Measurements from ENCODE around the gene TMEM126B. TPM values are rescaled to one million over a fixed set of nuclear protein-coding genes. Genes with fewer than 3 reads are reported as not detected.
"Not testable (repeated sequence)": the region's sequence is repeated elsewhere in the genome, so short reads cannot be mapped to it uniquely, and the experiment has no call there.

The TMEM126B gene
- total RNA-seq, 1 donor from 2014 or later, result 35.5 TPM

- no peak for DNase-seq
- Mint-ChIP-seq H3K36me3 (ENCODE audit: low read depth) (no peaks in the 10 kb centered on the region), H3K4me3 (no peak overlapping the region), H3K9me3 (no peaks in the 10 kb centered on the region), H3K27me3 (no peaks in the 10 kb centered on the region), H3K27ac (no peak overlapping the region), H3K4me1 (no peaks in the 10 kb centered on the region)
- TF ChIP-seq, protein P1, sequence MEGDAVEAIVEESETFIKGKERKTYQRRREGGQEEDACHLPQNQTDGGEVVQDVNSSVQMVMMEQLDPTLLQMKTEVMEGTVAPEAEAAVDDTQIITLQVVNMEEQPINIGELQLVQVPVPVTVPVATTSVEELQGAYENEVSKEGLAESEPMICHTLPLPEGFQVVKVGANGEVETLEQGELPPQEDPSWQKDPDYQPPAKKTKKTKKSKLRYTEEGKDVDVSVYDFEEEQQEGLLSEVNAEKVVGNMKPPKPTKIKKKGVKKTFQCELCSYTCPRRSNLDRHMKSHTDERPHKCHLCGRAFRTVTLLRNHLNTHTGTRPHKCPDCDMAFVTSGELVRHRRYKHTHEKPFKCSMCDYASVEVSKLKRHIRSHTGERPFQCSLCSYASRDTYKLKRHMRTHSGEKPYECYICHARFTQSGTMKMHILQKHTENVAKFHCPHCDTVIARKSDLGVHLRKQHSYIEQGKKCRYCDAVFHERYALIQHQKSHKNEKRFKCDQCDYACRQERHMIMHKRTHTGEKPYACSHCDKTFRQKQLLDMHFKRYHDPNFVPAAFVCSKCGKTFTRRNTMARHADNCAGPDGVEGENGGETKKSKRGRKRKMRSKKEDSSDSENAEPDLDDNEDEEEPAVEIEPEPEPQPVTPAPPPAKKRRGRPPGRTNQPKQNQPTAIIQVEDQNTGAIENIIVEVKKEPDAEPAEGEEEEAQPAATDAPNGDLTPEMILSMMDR (IDR thresholded peaks at IDR 0.05), result peak; percentile 35
- ATAC-seq (ENCODE audit: low read depth), result no peak
- POLR2A ChIA-PET, result interaction anchor here (0.6 kb wide), 1 partner anchor 686 kb away, joined by 3 read pairs; no protein-coding TSS in a partner anchor
- CTCF ChIA-PET, result interaction anchor here (0.9 to 2.7 kb wide), 3 partner anchors 259 to 1037 kb away, joined by 3 to 7 read pairs (median 5); partner anchors contain the start of gene CCDC83
- intact Hi-C loops (cut with micrococcal nuclease), result loop anchor here (1.0 to 10.0 kb wide), 11 partner anchors 33 to 1829 kb away; partner anchors contain the start of genes CCDC83 and TMEM126B
These were observed 33.0 kb upstream of the TMEM126B start for GRCh38 chr11:85595285-85595884.

DNA sequence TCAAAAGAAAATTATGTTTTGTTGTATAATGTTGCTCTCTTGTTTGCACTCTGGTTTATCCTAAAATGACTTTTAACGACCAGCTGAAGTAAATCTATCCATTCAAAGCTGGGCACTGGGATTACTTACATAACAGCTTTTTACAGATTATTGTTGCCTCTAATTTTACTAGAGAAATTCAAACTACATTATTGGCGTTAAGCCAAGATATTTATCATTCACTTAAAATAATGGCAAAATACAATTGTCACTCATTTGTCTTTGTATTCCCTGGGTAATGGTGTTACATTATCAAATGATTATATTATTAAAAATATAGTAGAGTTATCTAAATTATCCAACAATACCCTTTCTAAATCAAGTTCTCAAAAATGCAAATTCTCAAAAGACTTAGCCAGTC, 31.5 kb upstream of the TMEM126B start:
- DNase-seq (no peak), ATAC-seq (ENCODE audit: low read depth) (no peak)
- Mint-ChIP-seq H3K4me3 (no peak overlapping the region), H3K27me3 (no peaks in the 10 kb centered on the region), H3K9me3 (no peaks in the 10 kb centered on the region), H3K27ac (no peak overlapping the region), H3K36me3 (ENCODE audit: low read depth) (no peaks in the 10 kb centered on the region), H3K4me1 (no peaks in the 10 kb centered on the region)
- ChIA-PET POLR2A (no interaction called here), CTCF (interaction anchor here (2.7 kb wide), 1 partner anchor 258 kb away, joined by 7 read pairs; the partner anchor contains the start of gene CCDC83)
- TF ChIP-seq, protein P1 (IDR thresholded peaks at IDR 0.05), result no peak
- intact Hi-C loops (cut with micrococcal nuclease), result loop anchor here (5.0 to 10.0 kb wide), 3 partner anchors 860 to 1828 kb away; no protein-coding TSS in a partner anchor

- ATAC-seq (ENCODE audit: low read depth), result no peak
- Mint-ChIP-seq H3K36me3 (ENCODE audit: low read depth) (no peaks in the 10 kb centered on the region), H3K4me1 (no peaks in the 10 kb centered on the region), H3K4me3 (no peak overlapping the region), H3K27ac (no peak overlapping the region), H3K27me3 (no peaks in the 10 kb centered on the region), H3K9me3 (no peaks in the 10 kb centered on the region)
- intact Hi-C loops (cut with micrococcal nuclease), result loop anchor here (5.0 to 10.0 kb wide), 3 partner anchors 858 to 1826 kb away; no protein-coding TSS in a partner anchor
- TF ChIP-seq, protein P1 (IDR thresholded peaks at IDR 0.05), result no peak
- CTCF ChIA-PET, result no interaction called here
- no peak for DNase-seq
- POLR2A ChIA-PET, result no interaction called here
These were observed 29.3 kb upstream of the TMEM126B start for GRCh38 chr11:85599083-85599482.

- H3K36me3 Mint-ChIP-seq (ENCODE audit: low read depth), result no peaks in the 10 kb centered on the region
- ChIA-PET POLR2A (no interaction called here), CTCF (no interaction called here)
- H3K27ac Mint-ChIP-seq, result no peak overlapping the region
- H3K27me3 Mint-ChIP-seq, result no peaks in the 10 kb centered on the region
- DNase-seq (no peak), ATAC-seq (ENCODE audit: low read depth) (no peak)
- TF ChIP-seq, protein P1 (IDR thresholded peaks at IDR 0.05), result no peak
- no peaks in the 10 kb centered on the region for H3K4me1 Mint-ChIP-seq
- H3K9me3 Mint-ChIP-seq, result peaks cover 6% of the 10 kb centered on the region
- no peak overlapping the region for H3K4me3 Mint-ChIP-seq
- intact Hi-C loops (cut with micrococcal nuclease), result no loop called here
These were observed 25.7 kb upstream of the TMEM126B start for GRCh38 chr11:85602526-85603213.

DNA sequence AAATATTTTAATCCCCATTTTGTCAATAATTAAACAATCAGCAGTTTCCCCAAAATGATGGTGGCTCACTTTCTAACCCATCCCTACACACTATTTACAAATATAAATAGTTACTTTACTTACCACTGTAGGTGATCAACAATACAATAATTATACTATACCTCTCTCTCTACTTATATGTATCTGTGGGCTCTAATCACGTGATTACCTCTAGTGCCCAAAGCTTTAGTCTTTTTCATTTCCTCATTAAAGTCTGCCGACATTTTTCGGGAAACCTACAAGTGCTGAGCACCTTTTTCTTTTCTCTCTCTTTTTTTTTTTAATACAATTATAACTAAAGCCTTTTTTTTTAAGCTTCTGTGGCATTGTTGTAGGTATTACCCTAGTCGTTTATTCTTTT, 25.2 kb upstream of the TMEM126B start:
- Mint-ChIP-seq H3K27ac (no peak overlapping the region), H3K36me3 (ENCODE audit: low read depth) (no peaks in the 10 kb centered on the region), H3K9me3 (peaks cover 6% of the 10 kb centered on the region), H3K4me1 (no peaks in the 10 kb centered on the region), H3K4me3 (no peak overlapping the region), H3K27me3 (no peaks in the 10 kb centered on the region)
- TF ChIP-seq, protein P1 (IDR thresholded peaks at IDR 0.05), result no peak
- intact Hi-C loops (cut with micrococcal nuclease), result no loop called here
- DNase-seq (no peak), ATAC-seq (ENCODE audit: low read depth) (no peak)
- CTCF ChIA-PET, result no interaction called here
- POLR2A ChIA-PET, result no interaction called here

DNA sequence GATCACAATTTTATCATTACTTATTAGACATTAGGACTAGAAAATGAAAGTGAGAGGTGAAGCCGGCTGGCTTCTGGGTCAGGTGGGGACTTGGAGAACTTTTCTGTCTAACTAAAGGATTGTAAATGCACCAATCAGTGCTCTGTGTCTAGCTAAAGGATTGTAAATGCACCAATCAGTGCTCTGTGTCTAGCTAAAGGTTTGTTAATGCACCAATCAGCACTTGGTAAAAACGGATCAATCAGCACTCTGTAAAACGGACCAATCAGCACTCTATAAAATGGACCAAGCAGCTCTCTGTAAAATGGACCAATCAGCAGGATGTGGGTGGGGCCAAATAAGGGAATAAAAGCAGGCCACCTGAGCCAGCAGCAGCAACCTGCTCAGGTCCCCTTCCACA, 22.2 kb upstream of the TMEM126B start:
- H3K4me3 Mint-ChIP-seq; H3K36me3 Mint-ChIP-seq (ENCODE audit: low read depth); H3K27ac Mint-ChIP-seq; H3K4me1 Mint-ChIP-seq; DNase-seq; ATAC-seq (ENCODE audit: low read depth); CTCF ChIA-PET; H3K27me3 Mint-ChIP-seq; intact Hi-C loops (cut with micrococcal nuclease); H3K9me3 Mint-ChIP-seq; POLR2A ChIA-PET: not testable (repeated sequence)

DNA sequence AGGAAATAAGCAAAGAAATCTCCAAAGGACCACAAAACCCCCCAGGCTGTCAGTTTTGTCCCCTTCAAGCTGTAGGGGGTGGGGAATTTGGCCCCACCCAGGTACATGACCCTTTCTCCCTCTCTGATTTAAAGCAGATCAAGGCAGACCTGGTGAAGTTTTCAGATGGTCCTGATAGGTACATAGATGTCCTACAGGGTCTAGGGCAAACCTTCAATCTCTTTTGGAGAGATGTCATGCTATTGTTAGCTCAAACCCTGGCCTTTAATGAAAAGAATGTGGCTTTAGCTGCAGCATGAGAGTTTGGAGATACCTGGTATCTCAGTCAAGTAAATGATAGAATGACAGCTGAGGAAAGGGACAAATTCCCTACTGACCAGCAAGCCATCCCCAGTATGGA, 19.8 kb upstream of the TMEM126B start:
- POLR2A ChIA-PET; H3K27me3 Mint-ChIP-seq; DNase-seq; intact Hi-C loops (cut with micrococcal nuclease); H3K9me3 Mint-ChIP-seq; H3K4me1 Mint-ChIP-seq; CTCF ChIA-PET; ATAC-seq (ENCODE audit: low read depth); H3K27ac Mint-ChIP-seq; H3K36me3 Mint-ChIP-seq (ENCODE audit: low read depth); H3K4me3 Mint-ChIP-seq: not testable (repeated sequence)

Measured in activated B cell treated with CpG ODN at 0.5 μM for 24 hours (primary cell).